Measurements from ENCODE around the gene PLK2.

GRCh38 chr5:58499941-58500340 lies 40.1 kb upstream of the PLK2 start:
- TF ChIP-seq GATA3 (IDR thresholded peaks at IDR 0.05; ENCODE audit: low read depth, low read length) (no peak), GATA2 (IDR thresholded peaks at IDR 0.05; ENCODE audit: low read depth, low read length) (no peak)
